Activated naive CD4-positive, alpha-beta T cell treated with anti-CD3 and anti-CD28 coated beads, Interleukin-2, amount 50 U/mL, for 24 hours (primary cell): ENCODE data around the gene PACS1.

Experiments
- H3K27ac Mint-ChIP-seq: one replicate; pipeline ENCODE4 v1.8.0; 2021; ENCODE audit warnings: mild to moderate bottlenecking, mixed read lengths
- H3K27me3 Mint-ChIP-seq: one replicate; pipeline ENCODE4 v1.8.0; 2021; ENCODE audit warnings: mixed read lengths
- H3K36me3 Mint-ChIP-seq: one replicate; pipeline ENCODE4 v1.8.0; 2021; ENCODE audit warnings: mixed read lengths
- H3K4me1 Mint-ChIP-seq: one replicate; pipeline ENCODE4 v1.8.0; 2021; ENCODE audit warnings: mixed read lengths
- H3K4me3 Mint-ChIP-seq: one replicate; pipeline ENCODE4 v1.8.0; 2021; ENCODE audit warnings: mild to moderate bottlenecking, mixed read lengths
- H3K9me3 Mint-ChIP-seq: one replicate; pipeline ENCODE4 v1.8.0; 2021; ENCODE audit warnings: mixed read lengths

The PACS1 gene

DNA sequence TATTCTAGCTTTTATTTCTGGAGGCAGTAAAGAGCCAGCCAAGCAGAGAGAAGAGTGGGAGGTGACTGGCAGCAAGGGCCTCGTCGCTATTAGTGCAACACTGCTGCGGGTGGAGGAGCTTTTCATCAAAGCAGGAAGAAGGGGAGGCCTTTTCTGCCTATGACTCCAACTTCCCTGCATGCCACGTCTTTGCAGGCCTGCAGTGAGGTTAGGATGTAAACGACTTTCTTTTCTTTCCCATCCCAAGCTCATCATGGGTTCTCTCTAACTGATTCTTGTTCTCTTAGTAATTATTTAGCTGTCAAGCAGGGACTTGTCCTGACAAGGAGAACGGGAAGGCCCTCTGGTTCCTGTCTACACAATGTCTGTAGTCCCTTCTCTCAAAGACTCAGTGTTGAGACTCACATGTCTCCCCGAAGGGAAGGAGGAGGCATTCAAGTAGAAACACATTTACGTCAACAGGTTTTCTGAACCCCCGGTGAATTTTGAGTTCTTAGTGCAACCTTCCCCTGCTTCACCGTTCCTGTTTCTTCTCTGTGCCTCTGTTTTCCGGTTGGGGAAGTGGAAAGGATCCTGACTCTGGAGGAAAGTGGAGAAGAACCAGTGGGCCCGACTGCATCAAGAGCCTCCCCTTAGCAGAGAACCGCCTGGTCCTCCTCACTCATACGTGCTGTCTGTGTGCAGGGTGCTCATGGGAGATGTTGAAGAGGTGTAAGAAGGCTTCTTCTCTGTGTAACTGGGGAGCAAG, 56.9 kb downstream of the PACS1 start:
- H3K4me3 Mint-ChIP-seq = peak overlapping the region; percentile 89
- no peaks in the 10 kb centered on the region for H3K27me3 Mint-ChIP-seq
- peaks cover 3% of the 10 kb centered on the region for H3K36me3 Mint-ChIP-seq
- H3K9me3 Mint-ChIP-seq = no peaks in the 10 kb centered on the region
- peak overlapping the region; percentile 99 for H3K27ac Mint-ChIP-seq
- H3K4me1 Mint-ChIP-seq = peaks cover 84% of the 10 kb centered on the region

DNA sequence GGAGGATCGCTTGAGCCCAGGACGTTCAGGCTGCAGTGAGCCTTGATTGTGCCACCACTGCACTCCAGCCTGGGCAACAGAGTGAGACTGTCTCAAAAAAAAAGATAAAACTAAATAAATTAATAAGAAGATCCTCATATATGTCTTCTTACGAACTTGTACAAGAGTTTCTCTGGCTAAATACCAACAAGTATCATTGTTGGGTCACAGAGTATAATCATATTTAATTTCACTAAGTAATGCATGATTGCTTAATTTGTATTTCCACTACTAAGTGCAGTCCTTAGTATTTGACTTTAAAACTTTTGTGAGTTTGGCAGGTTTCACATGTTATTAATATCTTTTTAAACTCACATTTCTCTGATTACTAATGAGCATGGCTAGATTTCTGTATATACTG, 60.9 kb downstream of the PACS1 start:
- H3K36me3 Mint-ChIP-seq = no peaks in the 10 kb centered on the region
- no peaks in the 10 kb centered on the region for H3K9me3 Mint-ChIP-seq
- H3K4me1 Mint-ChIP-seq = peaks cover 86% of the 10 kb centered on the region
- H3K27me3 Mint-ChIP-seq = no peaks in the 10 kb centered on the region
- H3K4me3 Mint-ChIP-seq = no peak overlapping the region
- peak overlapping the region; percentile 85 for H3K27ac Mint-ChIP-seq

DNA sequence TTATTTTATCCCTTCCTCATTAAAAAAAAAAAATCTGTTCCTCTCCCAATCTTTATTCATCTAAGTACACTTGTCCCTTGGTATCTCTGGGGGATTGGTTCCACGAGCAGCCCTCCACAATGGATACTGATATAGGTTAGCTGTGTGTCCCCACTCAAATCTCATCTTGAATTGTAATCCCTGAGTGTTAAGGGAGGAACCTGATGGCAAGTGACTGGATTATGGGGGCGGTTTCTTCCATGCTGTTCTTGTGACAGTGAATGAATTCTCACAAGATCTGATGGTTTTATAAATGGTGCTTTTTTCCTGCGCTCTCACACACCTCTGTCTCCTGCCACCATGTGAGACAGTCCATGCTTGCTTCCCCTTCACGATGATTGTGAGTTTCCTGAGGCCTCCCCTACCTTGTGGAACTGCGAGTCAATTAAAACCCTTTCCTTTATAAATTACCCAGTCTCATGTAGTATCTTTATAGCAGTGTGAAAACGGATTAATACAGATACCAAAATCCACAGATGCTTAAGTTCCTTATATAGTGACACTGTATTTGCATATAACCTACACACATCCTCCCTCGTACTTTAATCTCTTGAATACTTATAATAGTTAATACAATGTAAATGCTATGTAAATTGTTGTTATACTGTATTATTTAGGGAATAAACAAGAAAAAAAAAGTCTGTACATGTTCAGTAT, 62.0 kb downstream of the PACS1 start:
- Mint-ChIP-seq H3K27ac (peak overlapping the region; percentile 85), H3K9me3 (no peaks in the 10 kb centered on the region), H3K4me3 (peak overlapping the region; percentile 31), H3K27me3 (no peaks in the 10 kb centered on the region), H3K36me3 (no peaks in the 10 kb centered on the region), H3K4me1 (peaks cover 86% of the 10 kb centered on the region)

DNA sequence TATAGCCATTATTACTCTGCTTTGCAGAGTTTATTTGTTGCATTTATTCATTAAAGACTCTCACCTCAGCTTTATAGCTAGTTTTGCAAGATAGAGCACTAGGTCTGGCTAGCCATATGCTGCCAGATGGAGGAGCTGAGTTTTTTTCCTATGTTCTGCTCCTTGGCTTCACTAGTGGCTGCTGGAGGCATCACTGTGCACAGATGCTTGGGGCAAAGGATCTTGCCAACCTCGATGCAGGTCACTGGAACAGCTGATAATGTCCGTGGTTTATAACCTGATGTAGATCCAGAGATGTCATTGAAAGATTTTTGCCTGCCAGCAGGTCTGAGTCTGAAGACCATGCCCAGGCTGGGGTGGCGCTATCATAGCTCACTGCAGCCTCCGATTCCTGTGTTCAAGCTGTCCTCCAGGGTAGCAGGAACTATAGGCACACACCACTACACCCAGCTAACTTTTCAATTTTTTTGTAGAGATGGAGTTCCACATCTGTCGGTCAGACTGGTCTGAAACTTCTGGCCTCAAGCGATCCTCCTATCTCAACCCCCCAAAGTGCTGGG, 63.2 kb downstream of the PACS1 start:
- H3K27me3 Mint-ChIP-seq = no peaks in the 10 kb centered on the region
- no peaks in the 10 kb centered on the region for H3K36me3 Mint-ChIP-seq

DNA sequence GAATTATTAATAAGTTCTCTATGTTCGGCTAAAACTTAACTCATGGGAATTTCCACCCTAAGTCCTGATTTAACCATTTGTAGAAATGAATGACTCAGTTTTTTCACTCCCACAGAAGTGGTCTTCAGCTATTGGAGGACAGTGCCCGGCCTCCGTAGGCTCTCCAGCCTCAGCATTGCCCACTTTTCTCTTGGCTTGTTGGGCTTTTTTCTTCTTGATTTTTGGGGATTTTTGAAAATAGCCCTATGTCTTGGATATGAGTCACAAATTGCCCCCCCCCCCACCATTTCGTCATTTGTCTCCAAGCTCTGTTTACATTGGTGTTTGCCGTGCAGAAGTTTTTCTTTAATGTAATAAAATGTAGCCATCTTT, 66.7 kb downstream of the PACS1 start:
- Mint-ChIP-seq H3K4me1 (peaks cover 72% of the 10 kb centered on the region), H3K9me3 (no peaks in the 10 kb centered on the region), H3K36me3 (peaks cover 2% of the 10 kb centered on the region)

More for the DNA sequence above, 63.2 kb downstream of the PACS1 start:
- H3K4me3 Mint-ChIP-seq = no peak overlapping the region
- peaks cover 83% of the 10 kb centered on the region for H3K4me1 Mint-ChIP-seq
- no peaks in the 10 kb centered on the region for H3K9me3 Mint-ChIP-seq
- H3K27ac Mint-ChIP-seq = peak overlapping the region; percentile 71

DNA sequence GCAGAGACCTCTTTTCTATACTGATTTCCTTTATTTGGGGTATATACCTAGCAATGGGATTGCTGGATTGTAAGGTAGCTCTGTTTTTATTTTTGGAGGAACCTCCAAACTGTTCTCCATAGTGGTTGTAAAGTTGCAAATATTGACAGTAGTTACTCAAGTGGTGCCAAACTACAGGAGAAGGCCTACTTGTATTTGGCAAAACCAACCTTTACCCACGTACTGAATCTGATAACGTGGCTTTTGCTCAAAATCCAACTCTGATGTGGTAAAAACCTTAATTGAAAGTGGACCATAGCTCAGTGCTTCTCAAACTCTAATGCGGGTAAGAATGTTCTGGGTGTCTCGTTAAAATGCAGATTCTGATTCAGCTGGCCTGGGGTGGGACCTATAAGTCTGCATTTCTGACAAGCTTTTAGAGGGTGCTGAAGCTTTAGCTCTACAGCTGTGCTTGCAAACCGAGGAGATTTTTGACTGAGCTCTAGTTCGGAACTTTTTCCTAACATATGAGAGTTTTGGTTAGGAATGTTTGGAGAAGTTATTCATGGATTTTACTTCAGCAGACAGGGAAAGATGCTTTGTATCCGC, 69.8 kb downstream of the PACS1 start:
- Mint-ChIP-seq H3K4me3 (no peak overlapping the region), H3K27ac (peak overlapping the region; percentile 91), H3K36me3 (peaks cover 2% of the 10 kb centered on the region), H3K9me3 (no peaks in the 10 kb centered on the region), H3K4me1 (peaks cover 65% of the 10 kb centered on the region), H3K27me3 (no peaks in the 10 kb centered on the region)

More for the DNA sequence above, 66.7 kb downstream of the PACS1 start:
- H3K27me3 Mint-ChIP-seq = no peaks in the 10 kb centered on the region
- no peak overlapping the region for H3K4me3 Mint-ChIP-seq
- peak overlapping the region; percentile 63 for H3K27ac Mint-ChIP-seq

DNA sequence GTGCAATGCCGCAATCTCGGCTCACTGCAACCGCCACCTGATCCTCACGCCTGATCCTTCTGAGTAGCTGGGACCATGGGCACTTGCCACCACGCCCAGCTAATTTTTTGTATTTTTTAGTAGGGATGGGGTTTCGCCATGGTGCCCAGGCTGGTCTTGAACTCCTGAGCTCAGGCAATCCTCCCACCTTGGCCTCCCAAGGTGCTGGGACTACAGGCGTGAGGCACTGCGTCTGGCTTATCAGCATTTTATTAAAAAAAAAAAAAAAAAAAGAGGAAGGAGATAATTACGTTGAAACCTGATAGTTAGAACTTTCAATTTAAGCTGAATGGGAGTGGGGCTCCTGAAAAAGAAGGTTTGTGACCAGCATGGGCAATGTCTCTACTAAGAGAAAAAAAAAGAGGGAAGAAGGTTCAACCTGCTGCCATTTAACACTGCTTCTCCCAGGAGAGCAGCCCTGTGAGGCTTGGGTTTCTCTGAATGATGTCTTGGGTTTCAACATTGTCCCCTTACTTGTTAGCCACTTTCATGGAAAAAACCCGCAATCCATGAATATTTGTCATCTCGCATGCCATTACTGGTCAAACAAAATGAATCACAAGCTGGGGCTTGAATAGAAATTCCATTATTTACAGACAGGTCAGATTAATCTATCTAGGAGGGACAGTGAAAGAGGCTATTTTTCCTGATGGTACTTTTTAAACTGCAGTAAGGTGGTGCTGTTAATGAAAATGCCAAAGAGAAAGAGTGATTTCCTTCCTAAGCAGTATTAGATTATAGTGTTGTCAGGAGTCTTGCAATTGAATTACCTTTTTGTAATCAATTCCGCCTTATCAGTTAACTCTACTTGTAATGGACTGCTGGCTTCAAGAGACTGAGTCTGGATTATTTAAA, 72.5 kb downstream of the PACS1 start:
- Mint-ChIP-seq H3K4me3 (no peak overlapping the region), H3K27me3 (no peaks in the 10 kb centered on the region), H3K9me3 (no peaks in the 10 kb centered on the region), H3K27ac (peak overlapping the region; percentile 8), H3K36me3 (peaks cover 10% of the 10 kb centered on the region), H3K4me1 (peaks cover 67% of the 10 kb centered on the region)

DNA sequence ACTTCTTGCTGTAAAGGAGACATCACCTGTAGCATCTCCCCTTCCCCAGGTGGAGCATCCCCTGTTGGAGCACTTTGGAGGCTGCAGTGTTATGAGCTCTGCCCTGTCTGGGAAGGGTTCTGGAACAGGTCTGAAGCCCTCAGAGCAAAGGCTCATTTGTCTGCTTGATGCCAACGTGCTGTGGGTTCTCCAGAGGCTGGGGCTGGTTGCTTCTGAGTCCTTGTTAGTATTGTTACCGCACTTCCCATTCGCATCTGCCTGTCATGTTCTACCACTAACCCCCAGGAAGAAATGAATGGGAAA, 73.1 kb downstream of the PACS1 start:
- Mint-ChIP-seq H3K9me3 (no peaks in the 10 kb centered on the region), H3K36me3 (peaks cover 10% of the 10 kb centered on the region), H3K27ac (no peak overlapping the region), H3K27me3 (no peaks in the 10 kb centered on the region), H3K4me1 (peaks cover 64% of the 10 kb centered on the region), H3K4me3 (no peak overlapping the region)

DNA sequence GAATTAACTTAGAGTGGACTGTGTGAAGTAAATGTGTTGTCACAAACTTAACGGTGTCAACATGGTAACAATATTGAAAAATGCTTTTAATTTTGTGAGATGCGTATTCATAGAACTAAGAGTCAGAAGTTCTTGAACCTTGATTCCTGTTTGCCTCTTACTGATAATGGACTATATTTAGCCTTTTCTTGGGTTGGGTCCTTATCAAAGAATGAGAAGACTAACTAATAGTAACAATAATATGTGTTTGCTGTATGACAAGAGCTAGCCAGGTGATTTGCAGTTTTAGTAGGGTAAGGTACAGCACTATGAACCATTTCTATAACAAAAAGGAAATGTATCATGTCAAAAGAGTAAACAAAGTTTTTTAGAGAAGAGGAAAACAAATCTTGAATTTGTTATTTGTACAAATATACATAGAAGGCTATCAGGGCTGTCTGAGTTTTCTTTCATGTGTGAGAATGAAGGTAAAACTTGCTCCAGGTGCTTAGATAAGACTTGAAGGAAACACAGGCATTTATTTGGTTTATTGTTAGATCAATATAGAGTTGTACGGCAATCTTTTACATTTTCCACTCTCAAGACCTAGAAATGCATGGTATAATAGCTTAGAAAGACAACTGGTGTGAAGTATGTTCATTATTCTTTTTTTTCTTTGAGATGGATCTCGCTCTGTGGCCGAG, 74.1 kb downstream of the PACS1 start:
- Mint-ChIP-seq H3K36me3 (peaks cover 11% of the 10 kb centered on the region), H3K27me3 (no peaks in the 10 kb centered on the region), H3K4me3 (no peak overlapping the region), H3K27ac (no peak overlapping the region), H3K4me1 (peaks cover 64% of the 10 kb centered on the region), H3K9me3 (no peaks in the 10 kb centered on the region)

DNA sequence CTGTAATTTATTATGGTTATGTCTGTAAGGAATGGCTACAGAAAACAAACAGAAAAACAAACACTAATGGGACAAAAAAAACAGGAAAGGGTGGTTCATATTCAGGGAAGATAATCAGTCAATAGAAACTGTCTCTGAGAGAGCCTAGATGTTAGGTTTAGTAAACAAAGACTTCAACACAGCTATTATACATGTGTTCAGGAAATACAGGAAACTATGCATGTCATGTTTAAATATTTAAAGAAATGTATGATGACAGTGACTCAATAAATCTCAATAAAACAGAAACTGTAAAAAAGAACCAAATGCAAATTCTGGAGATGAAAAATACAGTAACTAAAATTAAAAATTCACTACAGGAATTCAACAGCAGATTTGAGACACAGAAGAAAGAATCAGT, 76.0 kb downstream of the PACS1 start:
- H3K36me3 Mint-ChIP-seq = peaks cover 9% of the 10 kb centered on the region
- peaks cover 61% of the 10 kb centered on the region for H3K4me1 Mint-ChIP-seq
- H3K27me3 Mint-ChIP-seq = no peaks in the 10 kb centered on the region
- no peak overlapping the region for H3K4me3 Mint-ChIP-seq
- H3K27ac Mint-ChIP-seq = no peak overlapping the region
- no peaks in the 10 kb centered on the region for H3K9me3 Mint-ChIP-seq

DNA sequence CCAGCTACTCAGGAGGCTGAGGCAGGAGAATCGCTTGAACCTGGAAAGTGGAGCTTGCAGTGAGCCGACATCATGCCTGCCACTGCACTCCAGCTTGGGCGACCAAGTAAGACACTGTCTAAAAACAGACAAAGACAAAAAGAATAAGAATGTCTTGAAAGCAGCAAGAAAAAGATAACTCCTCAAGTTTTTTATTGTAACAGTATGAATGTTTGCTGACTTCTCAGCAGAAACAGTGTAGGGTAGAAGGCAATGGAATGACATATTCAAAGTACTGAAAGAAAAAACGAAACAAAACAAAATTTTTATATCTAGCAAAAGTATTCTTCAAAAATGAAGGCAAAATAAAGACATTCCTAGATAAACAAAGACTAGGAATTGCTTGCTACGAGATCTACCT, 76.9 kb downstream of the PACS1 start:
- H3K36me3 Mint-ChIP-seq = peaks cover 12% of the 10 kb centered on the region
- no peak overlapping the region for H3K27ac Mint-ChIP-seq
- H3K9me3 Mint-ChIP-seq = no peaks in the 10 kb centered on the region
- H3K27me3 Mint-ChIP-seq = no peaks in the 10 kb centered on the region
- peaks cover 70% of the 10 kb centered on the region for H3K4me1 Mint-ChIP-seq
- H3K4me3 Mint-ChIP-seq = no peak overlapping the region

DNA sequence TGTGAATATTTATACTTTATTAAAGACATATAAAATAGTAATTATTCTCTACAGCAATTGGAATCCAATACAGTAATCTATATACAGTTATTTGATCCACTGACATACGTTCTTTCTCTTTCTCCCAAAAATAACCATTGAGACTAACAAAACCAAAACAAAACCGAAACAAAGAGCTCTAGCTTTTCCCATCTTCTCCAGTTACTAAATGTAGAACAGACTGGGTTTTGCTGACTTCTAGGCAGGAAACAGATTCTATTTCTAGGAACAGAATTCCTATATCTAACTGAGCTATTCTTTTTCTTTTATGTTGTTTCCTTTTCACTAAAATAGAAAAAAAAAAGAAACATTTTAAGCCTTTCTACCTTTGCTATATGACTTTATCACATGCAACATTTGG, 80.1 kb downstream of the PACS1 start:
- no peak overlapping the region for H3K4me3 Mint-ChIP-seq
- H3K36me3 Mint-ChIP-seq = peaks cover 20% of the 10 kb centered on the region
- peak overlapping the region; percentile 37 for H3K27ac Mint-ChIP-seq
- H3K27me3 Mint-ChIP-seq = no peaks in the 10 kb centered on the region
- H3K4me1 Mint-ChIP-seq = peaks cover 54% of the 10 kb centered on the region
- H3K9me3 Mint-ChIP-seq = no peaks in the 10 kb centered on the region

DNA sequence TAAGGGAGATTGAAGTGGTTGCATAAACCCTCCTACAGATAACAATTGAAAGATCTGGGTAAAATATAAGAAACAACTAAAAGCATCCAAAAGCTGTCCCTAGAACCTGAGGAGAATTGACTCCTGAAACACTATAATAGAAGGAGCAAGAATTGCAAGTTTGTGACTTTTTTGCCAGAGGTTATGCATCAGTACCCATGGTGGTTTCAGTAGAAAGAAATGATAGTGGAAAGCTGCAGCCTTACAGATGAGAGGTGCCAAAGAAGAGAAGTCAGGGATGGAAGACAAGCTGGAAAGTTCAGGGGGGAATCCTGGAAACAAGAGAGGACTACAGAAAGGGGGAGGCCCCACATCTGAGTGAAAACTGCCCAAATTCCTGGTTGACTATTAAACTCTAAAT, 80.7 kb downstream of the PACS1 start:
- Mint-ChIP-seq H3K9me3 (no peaks in the 10 kb centered on the region), H3K4me3 (no peak overlapping the region), H3K36me3 (peaks cover 19% of the 10 kb centered on the region), H3K27me3 (no peaks in the 10 kb centered on the region), H3K27ac (peak overlapping the region; percentile 39), H3K4me1 (peaks cover 54% of the 10 kb centered on the region)

DNA sequence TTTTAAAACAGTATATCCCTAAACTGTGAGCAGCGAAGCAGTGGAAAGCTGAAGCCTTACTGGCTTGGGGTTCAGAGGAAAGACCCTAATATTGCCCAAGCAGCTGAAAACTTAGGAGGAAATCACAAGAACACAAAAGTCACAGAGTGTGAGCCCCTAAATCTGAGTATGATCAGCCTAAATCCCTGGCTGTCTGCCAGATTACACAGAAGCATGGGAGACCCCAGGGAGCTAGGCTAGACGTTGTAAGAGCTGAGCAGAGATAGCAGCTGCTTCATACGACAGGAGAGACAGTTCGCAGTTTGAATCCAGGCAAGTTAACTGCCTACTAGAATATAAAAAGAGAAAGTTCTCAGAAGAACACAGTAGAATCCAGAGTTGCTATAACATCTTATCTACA, 81.2 kb downstream of the PACS1 start:
- Mint-ChIP-seq H3K4me1 (peaks cover 52% of the 10 kb centered on the region), H3K27me3 (no peaks in the 10 kb centered on the region), H3K27ac (peak overlapping the region; percentile 82), H3K36me3 (peaks cover 17% of the 10 kb centered on the region), H3K4me3 (no peak overlapping the region), H3K9me3 (no peaks in the 10 kb centered on the region)

DNA sequence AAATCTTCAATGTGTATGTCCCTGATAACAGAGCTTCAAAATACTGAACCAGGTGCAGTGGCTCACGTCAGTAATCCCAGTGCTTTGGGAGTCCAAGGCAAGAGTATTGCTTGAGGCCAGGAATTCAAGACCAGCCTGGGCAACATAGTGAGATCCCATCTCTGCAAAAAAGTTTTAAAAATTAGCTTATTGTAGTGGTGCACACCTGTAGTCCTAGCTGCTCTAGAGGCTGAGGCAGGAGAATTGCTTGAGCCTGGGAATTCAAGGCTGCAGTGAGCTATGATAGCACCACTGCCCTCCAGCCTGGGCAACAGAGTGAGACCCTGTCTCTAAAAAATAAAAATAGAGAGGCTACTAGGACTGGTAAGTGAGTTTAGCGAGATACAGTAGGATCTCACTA, 84.0 kb downstream of the PACS1 start:
- peaks cover 67% of the 10 kb centered on the region for H3K4me1 Mint-ChIP-seq

More for the DNA sequence above, 84.0 kb downstream of the PACS1 start:
- H3K36me3 Mint-ChIP-seq = peaks cover 11% of the 10 kb centered on the region
- H3K4me3 Mint-ChIP-seq = no peak overlapping the region
- no peaks in the 10 kb centered on the region for H3K9me3 Mint-ChIP-seq
- no peaks in the 10 kb centered on the region for H3K27me3 Mint-ChIP-seq
- H3K27ac Mint-ChIP-seq = no peak overlapping the region
